Measurements from ENCODE around the gene PPP5C.
"Not testable (repeated sequence)": the region's sequence is repeated elsewhere in the genome, so short reads cannot be mapped to it uniquely, and the experiment has no call there.

PPP5C gene

DNA sequence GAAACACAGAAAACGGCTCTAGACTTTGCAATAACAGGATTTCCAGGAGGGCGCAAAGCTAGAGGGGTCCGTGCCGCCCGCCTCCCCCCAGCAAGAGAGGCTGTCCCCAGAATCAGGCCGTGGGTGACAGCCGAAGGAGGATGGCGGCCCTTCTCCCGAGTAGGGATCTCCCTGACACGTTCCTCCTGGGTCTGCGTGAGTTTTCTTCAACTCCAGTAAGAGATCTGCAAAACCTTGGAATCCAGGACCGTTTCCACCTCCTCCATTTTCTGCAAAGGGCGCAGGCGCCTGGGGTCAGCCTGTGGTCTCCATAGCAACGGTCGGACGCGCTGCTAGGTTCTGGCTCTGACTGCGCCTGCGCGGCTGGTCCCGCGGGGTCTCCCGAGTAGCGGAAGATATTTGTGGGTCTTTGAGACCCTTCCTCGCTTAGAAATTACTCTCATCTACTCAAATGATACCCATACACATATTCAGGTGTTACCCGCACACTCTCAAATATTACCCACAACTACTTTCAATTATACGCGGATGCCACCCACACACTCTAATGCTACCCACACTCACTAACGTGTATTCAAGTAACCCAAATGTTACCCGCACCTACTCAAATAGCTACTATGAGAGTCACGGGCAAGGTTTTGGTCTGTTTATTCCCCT lies 79.7 kb downstream of the PPP5C start:
- H3K27ac ChIP-seq, result peak overlapping the region; percentile 56
- ChIA-PET CTCF (no interaction called here), POLR2A (ENCODE audit: low non-redundant PET) (no interaction called here)
- peak; percentile 50 for DNase-seq (ENCODE audit: low spot score)
- TF ChIP-seq, protein P1, sequence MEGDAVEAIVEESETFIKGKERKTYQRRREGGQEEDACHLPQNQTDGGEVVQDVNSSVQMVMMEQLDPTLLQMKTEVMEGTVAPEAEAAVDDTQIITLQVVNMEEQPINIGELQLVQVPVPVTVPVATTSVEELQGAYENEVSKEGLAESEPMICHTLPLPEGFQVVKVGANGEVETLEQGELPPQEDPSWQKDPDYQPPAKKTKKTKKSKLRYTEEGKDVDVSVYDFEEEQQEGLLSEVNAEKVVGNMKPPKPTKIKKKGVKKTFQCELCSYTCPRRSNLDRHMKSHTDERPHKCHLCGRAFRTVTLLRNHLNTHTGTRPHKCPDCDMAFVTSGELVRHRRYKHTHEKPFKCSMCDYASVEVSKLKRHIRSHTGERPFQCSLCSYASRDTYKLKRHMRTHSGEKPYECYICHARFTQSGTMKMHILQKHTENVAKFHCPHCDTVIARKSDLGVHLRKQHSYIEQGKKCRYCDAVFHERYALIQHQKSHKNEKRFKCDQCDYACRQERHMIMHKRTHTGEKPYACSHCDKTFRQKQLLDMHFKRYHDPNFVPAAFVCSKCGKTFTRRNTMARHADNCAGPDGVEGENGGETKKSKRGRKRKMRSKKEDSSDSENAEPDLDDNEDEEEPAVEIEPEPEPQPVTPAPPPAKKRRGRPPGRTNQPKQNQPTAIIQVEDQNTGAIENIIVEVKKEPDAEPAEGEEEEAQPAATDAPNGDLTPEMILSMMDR (conservative IDR thresholded peaks at IDR 0.05; ENCODE audit: low read depth), result no peak

DNA sequence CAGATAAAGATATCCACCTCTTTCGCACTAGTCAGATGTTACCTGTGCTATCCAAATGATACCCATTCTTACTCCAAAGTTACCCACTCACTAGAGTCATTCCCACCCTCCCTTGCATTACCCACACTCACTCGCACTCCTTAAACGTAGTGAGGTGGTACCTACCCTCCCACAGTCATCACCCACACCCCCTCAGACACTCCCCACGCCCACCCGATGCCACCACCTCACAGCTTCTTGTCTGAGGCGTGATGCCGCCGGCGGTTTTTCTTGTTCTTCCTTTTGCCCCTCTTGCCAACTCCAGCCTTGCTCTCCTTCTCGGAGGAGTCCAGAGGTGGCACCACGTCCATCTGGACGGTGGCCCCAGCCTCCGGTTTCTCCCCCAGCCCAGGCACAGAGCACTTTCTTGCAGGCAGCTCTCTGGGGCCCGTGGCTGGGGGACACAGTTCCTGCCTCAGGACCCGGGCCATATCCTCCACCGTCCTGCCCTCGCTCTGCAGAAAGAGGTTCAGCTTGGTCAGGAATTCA lies 80.7 kb downstream of the PPP5C start:
- TF ChIP-seq, protein P1 (conservative IDR thresholded peaks at IDR 0.05; ENCODE audit: low read depth), result no peak
- ChIA-PET POLR2A (ENCODE audit: low non-redundant PET) (no interaction called here), CTCF (no interaction called here)
- no peak overlapping the region for H3K27ac ChIP-seq
- no peak for DNase-seq (ENCODE audit: low spot score)

DNA sequence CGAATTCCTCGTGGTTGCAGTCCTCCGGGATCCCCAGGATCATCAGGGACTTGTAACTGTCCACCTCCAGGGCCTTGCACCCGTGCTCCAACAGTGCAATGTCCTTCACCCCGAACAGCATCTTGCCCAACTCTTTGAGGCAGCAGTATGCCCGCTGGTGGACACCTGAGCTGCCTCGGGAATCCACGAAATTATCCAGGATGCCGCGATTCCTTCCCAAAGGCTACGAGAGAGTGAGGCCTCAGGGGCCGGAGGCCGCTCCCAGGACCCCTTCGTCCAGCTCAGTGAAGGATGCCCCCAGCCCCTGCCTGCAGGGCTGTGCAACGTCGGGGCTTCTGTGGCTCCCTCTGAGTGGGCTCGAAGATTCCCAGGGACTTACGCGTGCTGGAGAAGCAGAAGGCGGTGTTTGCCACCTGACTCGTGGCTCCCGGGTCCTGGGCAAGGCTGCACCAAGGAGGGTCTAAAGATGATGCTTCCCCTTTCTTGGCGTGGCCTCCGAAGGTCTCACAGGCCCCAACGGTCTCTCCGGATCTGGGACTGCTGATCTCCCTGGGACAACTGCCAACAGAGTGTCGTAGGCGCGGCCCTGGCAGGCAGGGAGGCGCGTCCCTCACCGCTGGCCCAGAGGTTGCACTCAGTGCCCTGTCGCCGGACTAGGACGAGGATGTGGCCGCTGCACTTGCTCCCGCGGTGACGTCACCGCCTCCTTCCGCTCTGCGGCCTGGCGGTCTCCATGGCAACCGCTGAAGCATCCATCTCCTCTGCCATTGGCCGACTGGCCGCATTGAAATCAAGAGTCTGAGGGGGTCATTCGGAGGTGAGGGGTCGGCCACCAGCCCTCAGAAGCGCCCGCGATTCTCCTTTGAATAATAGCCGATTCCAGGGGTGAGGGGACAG lies 81.6 kb downstream of the PPP5C start, which contains the start of gene PNMA8C:
Gene PNMA8C (minus strand): TSS at position 698 of the 897 bp plus-strand sequence. CDS start 577 bp downstream, at position 121.
- CTCF ChIA-PET, result no interaction called here
- no peak within 1 kb of the TSS for H3K27ac ChIP-seq
- TF ChIP-seq, protein P1 (conservative IDR thresholded peaks at IDR 0.05; ENCODE audit: low read depth), result no peak
- no peak for DNase-seq (ENCODE audit: low spot score)
- POLR2A ChIA-PET (ENCODE audit: low non-redundant PET), result no interaction called here

GRCh38 chr19:46429999-46430398 lies 83.1 kb downstream of the PPP5C start:
- POLR2A ChIA-PET (ENCODE audit: low non-redundant PET), result no interaction called here
- TF ChIP-seq, protein P1 (conservative IDR thresholded peaks at IDR 0.05; ENCODE audit: low read depth), result no peak
- H3K27ac ChIP-seq, result no peak overlapping the region
- CTCF ChIA-PET, result no interaction called here
- DNase-seq (ENCODE audit: low spot score), result no peak

DNA sequence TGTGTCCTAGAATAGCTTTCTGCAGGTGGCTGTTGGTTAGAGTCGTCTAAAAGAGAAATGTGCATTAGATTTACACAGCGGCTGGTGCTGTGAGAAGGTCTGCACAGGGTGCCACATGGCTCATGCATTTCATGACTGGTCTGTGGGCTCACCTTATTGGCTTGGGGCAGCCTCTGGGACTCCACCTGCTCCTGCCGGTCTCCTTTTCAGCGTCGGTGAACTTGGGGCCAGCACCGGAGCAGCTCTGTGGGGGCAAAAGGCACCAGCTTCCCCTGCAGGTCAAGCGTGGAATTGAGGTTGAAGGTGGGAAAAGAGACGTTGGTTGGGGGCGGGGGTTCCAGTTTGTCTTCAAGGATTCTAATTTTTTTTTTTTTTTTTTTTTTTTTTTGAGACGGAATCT lies 84.9 kb downstream of the PPP5C start:
- no peak for DNase-seq (ENCODE audit: low spot score)
- no peak overlapping the region for H3K27ac ChIP-seq
- TF ChIP-seq, protein P1 (conservative IDR thresholded peaks at IDR 0.05; ENCODE audit: low read depth), result no peak
- POLR2A ChIA-PET (ENCODE audit: low non-redundant PET), result interaction anchor here (0.6 kb wide), 1 partner anchor 9 kb away, joined by 11 read pairs; no protein-coding TSS in a partner anchor
- CTCF ChIA-PET, result interaction anchor here (0.6 to 0.7 kb wide), 3 partner anchors 37 to 265 kb away, joined by 4 to 5 read pairs (median 4); no protein-coding TSS in a partner anchor

DNA sequence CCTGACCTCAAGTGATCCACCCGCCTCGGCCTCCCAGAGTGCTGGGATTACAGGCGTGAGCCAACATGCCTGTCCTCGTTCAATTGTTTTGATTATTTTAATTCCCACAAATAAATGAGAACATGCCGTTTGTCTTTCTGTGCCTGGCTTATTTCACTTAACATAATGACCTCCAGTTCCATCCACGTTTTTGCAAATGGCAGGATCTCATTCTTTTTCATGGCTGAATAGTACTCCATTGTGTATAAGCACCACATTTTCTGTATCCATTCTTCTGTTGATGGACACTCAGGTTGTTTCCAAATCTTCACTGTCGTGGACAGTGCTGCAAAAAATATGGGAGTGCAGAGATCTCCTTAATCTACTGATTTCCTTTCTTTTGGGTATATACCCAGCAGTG lies 86.6 kb downstream of the PPP5C start:
- DNase-seq (ENCODE audit: low spot score); POLR2A ChIA-PET (ENCODE audit: low non-redundant PET): not testable (repeated sequence)
- CTCF ChIA-PET, result interaction anchor here (0.6 kb wide), 1 partner anchor 24 kb away, joined by 3 read pairs; no protein-coding TSS in a partner anchor

More for the DNA sequence above, 86.6 kb downstream of the PPP5C start:
- not testable (repeated sequence) for H3K27ac ChIP-seq
